GM10266 (cell line): ENCODE measurements around the gene PPM1A.
"Not testable (repeated sequence)": the region's sequence is repeated elsewhere in the genome, so short reads cannot be mapped to it uniquely, and the experiment has no call there.

Experiments used
- DNase-seq: peaks from one replicate; pipeline ENCODE4 v3.0.0; 2012; ENCODE audit errors: extremely low spot score
- TF ChIP-seq, protein P1 (sequence below): IDR thresholded peaks from 2 replicates; pipeline ENCODE4 v1.5.1; 2012; ENCODE audit warnings: mild to moderate bottlenecking, low read depth; ENCODE audit not compliant: control insufficient read depth, insufficient read depth; ENCODE audit errors: missing control alignments

The PPM1A gene

GRCh38 chr14:60303745-60304144 is 54.7 kb downstream of the PPM1A start:
- TF ChIP-seq, protein P1, sequence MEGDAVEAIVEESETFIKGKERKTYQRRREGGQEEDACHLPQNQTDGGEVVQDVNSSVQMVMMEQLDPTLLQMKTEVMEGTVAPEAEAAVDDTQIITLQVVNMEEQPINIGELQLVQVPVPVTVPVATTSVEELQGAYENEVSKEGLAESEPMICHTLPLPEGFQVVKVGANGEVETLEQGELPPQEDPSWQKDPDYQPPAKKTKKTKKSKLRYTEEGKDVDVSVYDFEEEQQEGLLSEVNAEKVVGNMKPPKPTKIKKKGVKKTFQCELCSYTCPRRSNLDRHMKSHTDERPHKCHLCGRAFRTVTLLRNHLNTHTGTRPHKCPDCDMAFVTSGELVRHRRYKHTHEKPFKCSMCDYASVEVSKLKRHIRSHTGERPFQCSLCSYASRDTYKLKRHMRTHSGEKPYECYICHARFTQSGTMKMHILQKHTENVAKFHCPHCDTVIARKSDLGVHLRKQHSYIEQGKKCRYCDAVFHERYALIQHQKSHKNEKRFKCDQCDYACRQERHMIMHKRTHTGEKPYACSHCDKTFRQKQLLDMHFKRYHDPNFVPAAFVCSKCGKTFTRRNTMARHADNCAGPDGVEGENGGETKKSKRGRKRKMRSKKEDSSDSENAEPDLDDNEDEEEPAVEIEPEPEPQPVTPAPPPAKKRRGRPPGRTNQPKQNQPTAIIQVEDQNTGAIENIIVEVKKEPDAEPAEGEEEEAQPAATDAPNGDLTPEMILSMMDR, result no peak

GRCh38 chr14:60304509-60304908 is 55.5 kb downstream of the PPM1A start:
- TF ChIP-seq, protein P1, result no peak
- no peak for DNase-seq

More at GRCh38 chr14:60303745-60304144, 54.7 kb downstream of the PPM1A start:
- no peak for DNase-seq

- no peak for DNase-seq
- TF ChIP-seq, protein P1, result no peak
These were observed 61.0 kb downstream of the PPM1A start for GRCh38 chr14:60309867-60310552.

GRCh38 chr14:60311417-60311816 is 62.4 kb downstream of the PPM1A start:
- no peak for DNase-seq
- TF ChIP-seq, protein P1, result no peak

DNA sequence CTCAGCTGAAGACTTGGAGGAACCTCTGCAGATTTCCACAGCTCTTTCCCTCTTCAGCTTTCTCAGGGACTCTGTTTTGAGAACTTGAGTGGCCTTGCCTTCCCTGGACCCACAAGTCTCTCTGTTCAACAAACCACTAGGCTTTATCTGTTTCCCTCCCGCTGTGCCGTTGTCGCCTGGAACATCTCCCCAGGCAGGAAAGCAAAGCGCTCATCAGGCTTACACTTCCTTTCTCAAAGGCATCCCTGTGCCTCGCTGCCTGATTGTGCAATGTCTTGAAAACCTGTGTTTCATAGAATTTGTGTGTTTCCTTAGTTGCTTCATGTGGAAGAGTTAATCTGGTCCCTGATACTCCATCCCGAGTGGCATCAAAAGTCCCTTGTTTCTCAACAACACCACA is 64.1 kb downstream of the PPM1A start:
- TF ChIP-seq, protein P1, result no peak
- DNase-seq, result no peak

DNA sequence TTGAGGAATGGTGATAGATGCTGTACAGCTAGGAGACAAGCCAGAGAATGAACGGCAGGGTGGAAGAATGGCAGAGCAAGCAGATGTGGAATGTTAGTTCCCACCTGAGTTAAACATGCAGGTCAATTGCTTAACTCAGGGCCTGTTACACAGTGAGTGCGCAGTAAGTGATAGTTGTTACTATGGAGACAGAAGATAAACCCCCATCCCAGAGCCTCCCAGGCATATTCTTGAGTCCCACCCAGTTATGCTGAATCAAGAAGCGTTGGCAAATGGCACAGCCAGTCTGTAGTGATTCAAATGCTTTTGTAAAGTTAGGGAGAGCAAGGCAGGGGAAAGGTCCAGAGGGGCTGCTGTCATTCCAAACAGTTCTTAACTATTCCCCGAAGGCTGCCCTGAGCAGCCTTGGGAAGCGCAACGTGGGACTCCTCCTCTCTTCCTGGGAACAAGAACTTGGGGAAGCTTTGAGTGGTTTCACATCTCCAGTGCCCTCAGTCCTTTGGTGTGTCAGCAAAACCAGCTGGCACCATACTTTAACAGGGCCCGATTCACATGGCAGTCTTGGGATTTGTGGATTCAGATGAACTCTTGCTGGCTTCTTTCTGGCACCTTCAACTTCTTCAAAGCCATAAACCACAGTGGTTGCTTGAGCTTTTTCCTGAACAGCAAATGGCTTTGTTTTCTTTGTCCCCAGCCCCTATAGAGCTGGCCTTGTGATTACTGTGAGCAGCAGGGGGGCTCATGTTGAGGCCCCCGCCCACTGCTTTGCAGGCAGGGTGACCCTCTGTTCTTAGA is 66.4 kb downstream of the PPM1A start:
- no peak for DNase-seq
- TF ChIP-seq, protein P1, result no peak

DNA sequence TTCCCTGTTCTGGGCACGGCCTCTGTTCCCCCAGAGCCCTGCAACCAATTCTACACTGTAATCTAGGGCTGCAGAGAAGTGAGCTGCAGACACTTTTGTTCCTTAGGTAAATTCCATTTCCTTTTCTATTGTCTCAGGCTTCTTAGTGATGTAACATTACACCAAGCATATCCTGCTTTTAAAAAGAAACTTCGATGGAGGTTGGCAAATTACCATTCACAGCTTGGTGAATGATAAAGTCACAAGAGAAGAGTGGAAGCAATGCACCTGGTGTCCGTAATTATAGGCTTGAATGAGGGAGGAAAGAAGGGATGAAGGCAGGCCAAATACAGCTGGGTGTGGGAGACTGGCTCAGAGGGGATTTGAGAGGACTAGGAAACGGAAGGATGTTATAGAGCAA is 68.6 kb downstream of the PPM1A start:
- TF ChIP-seq, protein P1, result no peak
- no peak for DNase-seq

- DNase-seq, result not testable (repeated sequence)
These were observed 71.8 kb downstream of the PPM1A start for GRCh38 chr14:60320860-60321259.
